HuH-7 (cell line): ENCODE data around the gene IFITM1.
A peak's percentile ranks its signal among the peaks of the same experiment; 100 is the strongest.
"Not testable (repeated sequence)": the region's sequence is repeated elsewhere in the genome, so short reads cannot be mapped to it uniquely, and the experiment has no call there.

Experiments
- DNase-seq: peaks from one replicate; pipeline ENCODE4 v3.0.0; 2011; ENCODE audit warnings: low spot score

IFITM1 gene

GRCh38 chr11:282630-283360, 31.0 kb upstream of the IFITM1 start:
- DNase-seq: no peak

DNA sequence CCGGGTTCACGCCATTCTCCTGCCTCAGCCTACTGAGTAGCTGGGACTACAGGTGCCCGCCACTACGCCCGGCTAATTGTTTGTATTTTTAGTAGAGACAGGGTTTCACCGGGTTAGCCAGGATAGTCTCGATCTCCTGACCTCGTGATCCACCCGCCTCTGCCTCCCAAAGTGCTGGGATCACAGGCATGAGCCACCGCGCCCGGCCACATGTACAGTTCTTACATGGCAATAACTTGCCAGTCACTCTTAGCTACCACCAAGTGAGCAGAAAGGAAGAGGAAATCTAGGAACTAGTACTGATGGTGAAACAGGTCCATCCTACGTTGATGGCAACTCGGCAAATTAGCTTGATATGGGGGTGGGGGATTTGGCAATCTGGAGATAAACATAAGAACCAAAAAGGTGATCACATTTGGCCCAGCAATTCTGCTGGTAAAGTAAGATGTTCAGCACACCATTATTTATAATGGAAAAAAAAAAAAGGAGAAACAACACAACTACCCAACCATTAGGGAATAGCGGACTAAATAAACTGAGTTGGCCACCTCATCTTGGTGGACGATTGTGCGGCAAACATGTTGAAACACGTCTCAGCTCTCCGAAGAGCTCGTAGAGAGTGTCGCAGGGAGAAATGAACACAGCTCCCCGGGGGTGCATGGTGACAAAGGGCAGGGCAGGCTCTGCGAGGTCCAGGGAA, 30.3 kb upstream of the IFITM1 start:
- DNase-seq: no peak

DNA sequence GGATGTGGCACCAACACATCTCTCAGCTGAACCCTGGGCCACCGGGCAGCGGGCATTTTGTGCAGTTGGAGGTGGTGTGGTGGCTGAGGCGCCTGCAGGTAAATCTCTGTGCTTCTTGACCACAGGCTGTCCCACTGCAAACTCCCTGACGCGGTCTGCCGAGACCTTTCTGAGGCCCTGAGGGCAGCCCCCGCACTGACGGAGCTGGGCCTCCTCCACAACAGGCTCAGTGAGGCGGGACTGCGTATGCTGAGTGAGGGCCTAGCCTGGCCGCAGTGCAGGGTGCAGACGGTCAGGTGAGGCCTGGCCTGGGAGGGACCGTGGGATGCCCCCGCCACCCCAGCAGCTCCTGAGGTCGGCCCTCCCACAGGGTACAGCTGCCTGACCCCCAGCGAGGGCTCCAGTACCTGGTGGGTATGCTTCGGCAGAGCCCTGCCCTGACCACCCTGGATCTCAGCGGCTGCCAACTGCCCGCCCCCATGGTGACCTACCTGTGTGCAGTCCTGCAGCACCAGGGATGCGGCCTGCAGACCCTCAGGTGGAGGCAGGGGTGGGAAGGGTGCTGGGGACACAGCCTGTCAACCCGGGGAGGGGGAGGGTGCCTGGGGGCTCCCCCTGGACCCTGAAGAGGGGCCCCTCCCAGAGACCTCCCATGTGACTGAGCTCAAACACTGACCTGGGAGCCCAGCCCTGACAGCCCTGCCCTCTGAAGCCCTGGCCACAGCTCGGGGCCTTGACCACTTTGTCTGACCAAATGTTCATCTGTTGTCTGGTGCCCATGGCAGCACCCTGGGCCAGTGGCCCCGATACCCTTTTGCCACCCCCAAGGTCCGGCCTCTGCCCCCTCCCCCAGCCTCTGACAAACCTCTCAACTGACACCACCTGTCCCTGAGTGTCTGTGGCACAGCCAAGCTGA, 29.5 kb upstream of the IFITM1 start:
- no peak for DNase-seq

DNA sequence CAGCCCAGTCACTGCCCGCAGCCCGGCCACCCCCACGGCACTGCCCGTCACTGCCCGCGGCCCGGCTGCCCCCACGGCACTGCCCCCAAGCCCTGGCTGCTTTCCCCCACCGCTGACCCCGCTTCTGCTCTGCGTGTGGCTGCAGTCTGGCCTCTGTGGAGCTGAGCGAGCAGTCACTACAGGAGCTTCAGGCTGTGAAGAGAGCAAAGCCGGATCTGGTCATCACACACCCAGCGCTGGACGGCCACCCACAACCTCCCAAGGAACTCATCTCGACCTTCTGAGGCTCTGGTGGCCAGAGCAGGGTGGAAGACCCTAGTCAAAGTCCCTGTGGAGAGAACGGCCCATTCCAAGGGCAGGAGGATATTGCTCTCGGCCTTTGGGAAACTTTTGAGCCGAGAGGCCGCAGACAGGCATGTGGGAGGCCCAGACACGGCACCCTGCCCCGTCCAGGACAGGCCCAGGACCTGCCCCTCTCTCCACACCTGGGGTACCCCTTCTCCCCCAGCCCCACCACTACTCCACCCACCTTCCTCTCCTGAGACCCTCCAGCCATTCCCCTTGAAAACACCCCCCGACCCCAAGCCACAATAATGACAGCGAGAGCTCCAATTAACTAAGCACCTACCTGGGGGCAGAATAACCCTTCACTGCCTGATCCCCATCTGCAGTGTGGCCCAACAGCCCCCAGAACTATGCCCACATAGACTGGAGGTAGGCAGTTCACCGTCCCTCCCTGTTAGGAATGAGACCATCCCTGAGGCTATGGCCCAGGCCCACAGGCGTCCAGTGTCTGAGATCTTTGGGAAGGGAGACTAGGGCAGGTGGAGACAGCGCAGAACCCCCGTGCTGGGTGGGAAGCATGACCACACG, 28.6 kb upstream of the IFITM1 start:
- DNase-seq: no peak

DNA sequence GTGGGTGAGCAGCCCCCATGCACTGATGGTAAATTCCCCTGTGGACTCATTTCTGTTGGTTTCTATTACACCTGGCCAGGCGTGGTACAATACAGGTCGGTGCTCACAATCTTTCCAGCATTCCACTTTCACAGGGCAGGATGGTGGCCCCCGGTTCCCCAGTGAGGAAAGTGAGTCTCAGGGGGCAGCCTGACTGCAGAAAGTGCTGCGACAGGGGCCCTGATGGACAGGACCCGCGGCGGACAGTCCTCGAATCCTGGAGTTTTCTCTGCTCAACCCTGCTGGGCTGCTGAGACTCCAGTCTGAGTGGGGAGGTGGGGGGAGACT, 28.0 kb upstream of the IFITM1 start:
- no peak for DNase-seq

DNA sequence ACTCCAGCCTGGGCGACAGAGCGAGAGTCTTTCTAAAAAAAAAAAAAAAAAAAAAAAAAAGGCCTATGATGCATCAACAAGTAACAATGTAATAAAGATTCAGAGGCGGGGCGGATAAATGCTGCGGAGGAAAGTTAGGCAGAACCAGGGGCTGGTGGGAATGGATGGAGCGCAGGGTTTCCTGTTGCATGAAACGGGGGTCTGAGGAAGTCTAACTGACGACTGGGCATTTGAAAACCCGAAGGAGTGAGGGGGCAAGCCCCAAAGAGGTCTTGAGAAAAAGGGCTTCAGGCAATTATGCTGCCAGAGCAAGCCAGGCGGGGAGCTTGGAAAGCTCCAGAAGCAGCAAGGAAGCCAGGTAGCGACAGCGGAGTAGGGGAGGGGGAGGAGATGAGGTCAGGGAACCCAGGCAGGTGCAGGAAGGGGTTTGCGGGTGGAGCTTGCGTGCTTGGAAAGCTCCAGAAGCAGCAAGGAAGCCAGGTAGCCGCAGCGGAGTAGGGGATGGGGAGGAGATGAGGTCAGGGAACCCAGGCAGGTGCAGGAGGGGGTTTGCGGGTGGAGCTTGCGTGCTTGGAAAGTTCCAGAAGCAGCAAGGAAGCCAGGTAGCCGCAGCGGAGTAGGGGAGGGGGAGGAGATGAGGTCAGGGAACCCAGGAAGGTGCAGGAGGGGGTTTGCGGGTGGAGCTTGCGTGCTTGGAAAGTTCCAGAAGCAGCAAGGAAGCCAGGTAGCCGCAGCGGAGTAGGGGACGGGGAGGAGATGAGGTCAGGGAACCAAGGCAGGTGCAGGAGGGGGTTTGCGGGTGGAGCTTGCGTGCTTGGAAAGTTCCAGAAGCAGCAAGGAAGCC, 26.6 kb upstream of the IFITM1 start:
- not testable (repeated sequence) for DNase-seq

- no peak for DNase-seq
Observed at GRCh38 chr11:287821-288477, 25.9 kb upstream of the IFITM1 start.

- peak; percentile 94 for DNase-seq
Observed at GRCh38 chr11:288478-289397, 25.1 kb upstream of the IFITM1 start, which contains the start of gene PGGHG. PGGHG (plus strand) TSS chr11:289126; CDS start chr11:289817, 691 bp downstream.

GRCh38 chr11:289398-289711, 24.5 kb upstream of the IFITM1 start:
- no peak for DNase-seq

GRCh38 chr11:289712-290620, 23.9 kb upstream of the IFITM1 start:
- DNase-seq: no peak

- DNase-seq: no peak
Observed at GRCh38 chr11:290621-291231, 23.1 kb upstream of the IFITM1 start.

GRCh38 chr11:291281-292210, 22.3 kb upstream of the IFITM1 start:
- DNase-seq: no peak

DNA sequence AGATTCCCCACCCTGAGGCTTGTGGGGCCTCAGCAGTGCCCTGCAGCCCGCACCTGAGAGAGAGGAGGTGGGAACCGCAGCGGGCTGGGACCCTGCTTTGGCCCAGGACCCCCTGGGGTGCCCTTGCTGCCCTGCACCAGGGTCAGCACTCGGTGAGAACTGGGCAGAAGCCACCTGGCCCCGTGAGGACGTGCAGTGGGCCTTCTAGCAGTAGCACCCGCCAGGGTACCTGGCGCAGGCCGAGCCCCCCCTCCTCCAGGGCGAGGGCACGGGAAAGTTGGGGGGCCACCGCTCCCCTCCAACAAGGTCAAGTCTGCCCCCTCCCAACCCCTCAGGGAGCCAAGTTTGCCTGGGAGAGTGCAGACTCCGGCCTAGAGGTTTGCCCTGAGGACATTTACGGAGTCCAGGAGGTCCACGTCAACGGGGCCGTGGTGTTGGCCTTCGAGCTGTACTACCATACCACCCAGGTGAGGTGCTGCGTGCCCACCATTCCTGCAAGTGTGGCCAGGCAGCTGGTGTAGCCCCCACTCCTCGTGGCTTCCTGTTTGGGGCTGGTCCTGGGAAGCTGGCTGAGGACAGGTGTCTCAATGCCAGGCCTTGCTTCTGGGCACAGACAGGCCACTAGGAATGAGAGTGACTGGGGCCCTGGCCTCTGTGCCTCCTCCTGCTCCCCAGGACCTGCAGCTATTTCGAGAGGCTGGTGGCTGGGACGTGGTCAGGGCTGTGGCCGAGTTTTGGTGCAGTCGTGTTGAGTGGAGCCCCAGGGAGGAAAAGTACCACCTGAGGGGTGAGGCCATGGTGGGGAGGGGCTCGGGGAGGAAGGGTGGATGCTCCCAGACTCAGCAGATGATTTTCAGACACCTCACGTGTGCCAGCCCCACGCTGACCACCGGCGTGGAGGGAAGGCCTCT, 21.4 kb upstream of the IFITM1 start:
- no peak for DNase-seq

DNA sequence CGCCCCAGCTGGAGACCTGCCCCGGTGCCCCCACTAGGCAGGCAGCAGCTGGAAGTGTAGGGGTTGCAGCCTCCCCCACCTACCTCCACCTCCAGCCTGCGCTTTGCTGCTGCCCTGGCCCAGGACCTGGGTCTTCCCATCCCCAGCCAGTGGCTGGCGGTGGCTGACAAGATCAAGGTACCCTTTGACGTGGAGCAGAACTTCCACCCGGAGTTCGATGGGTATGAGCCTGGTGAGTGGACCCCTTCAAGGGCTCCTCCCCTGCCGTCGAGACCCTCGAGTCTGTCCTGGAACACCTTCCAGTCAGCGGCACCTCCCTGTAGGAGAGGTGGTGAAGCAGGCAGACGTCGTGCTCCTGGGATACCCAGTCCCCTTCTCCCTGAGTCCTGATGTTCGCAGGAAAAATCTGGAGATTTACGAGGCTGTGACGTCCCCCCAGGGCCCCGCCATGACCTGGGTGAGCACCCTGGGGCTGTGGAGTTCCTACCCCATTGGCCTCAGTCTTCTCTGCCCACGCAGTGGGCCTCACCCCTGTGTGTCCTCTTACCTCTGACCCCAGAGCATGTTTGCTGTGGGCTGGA, 20.5 kb upstream of the IFITM1 start:
- DNase-seq: no peak
